Frontal cortex (tissue), 4 donors: Measurements from ENCODE around the gene HOXC11. TPM values are rescaled to one million over a fixed set of nuclear protein-coding genes. Genes with fewer than 3 reads are reported as not detected.

ENCODE experiments used
- DNase-seq, 2 donors: peaks; one replicate each; pipeline ENCODE4 v3.0.0; 2012; ENCODE audit warnings: low spot score in 2 of 2
- FAIRE-seq: peaks from 2 replicates; lab custom pipeline; 2012; peaks lifted over from hg19 to GRCh38; lab: Jason Lieb, UNC
- total RNA-seq: library from RNA; depleted of rRNA; stranded (reverse); fragments of >200 nt; gene quantifications from one replicate; pipeline ENCODE4 v1.2.3, GENCODE V29; 2014
- donor health status: control.
- donor health status: control.
- donor health status: control.

Gene HOXC11
- total RNA-seq, 1 donor from 2014 or later = not detected

DNA sequence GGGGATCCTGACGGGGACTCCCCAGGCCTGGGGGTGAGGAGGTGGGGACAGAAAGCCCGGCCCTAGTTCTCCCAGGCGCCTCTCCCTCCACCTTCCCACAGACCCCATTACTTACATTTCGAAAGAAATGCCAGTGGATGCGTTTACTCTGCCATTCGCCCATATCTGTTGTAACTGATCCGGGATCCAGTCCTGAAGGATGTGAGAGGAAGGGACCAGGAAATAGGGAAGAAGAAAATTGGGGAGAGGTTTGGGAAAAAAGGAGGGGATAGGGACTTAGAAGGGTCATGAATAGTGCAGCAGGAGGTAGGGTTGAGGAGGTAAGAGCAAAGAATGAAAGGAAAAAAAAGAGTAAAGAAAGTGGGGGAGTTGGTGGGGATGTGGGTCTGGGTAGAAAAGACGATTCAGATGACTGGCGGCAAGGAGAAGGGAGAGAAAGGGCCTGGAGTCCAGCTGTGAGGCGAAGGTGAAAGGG, 17.1 kb upstream of the HOXC11 start:
- DNase-seq (no peak), FAIRE-seq (no peak)

DNA sequence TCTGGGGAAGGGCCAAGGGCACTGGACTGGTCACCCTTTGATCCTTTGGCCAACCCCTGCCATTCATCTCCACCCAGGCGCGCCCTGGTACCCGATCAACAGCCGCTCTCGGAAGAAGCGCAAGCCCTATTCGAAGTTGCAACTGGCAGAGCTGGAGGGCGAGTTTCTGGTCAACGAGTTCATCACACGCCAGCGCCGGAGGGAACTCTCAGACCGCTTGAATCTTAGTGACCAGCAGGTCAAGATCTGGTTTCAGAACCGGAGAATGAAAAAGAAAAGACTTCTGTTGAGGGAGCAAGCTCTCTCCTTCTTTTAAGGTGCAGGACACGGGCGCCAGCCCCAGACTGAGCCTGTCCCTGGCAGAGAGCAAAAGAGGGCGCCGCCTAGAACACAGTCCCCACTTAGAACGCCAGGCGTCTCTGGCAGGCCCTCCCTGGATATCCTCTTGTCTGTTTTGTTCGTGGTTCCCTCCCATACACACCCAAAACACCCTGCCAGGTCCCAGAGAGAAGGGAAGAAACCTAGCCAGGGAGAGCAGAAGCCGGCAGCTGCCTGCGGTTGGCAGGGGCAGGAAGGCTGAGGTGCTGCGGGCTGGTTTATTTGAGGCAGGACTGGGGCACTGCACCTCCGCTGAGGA, 16.6 kb upstream of the HOXC11 start:
- DNase-seq (no peak), FAIRE-seq (no peak)

DNA sequence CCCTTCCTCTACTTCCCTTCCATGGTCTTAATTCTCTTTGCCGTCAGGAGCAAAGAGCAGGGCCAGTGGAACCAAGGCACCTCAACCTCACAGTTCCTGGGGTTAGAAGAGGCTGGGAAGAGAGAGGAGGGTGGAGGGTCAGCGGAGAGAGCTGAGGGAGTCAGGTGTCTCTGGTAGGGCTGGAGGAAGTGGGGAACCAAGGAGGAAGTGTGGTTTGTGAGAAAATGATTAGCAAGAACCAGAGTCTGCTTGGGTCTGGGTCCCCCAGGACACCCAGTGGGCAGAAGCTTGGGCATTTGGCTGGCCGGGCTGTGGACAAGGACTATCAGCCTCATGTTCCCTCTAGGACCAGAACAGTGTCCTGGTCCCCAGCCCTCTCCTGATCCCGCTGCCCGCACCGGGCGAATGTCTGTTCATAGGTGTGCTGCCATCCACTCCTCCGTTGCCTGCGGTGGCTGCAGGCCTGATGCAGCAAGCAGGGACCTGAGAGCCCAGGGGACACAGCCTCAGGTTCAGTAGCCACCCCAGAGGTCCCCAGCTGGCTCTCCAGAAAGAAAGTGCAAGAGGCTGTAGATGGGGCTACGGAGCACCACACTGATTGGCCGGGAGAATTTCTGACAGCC, 15.9 kb upstream of the HOXC11 start:
- FAIRE-seq (no peak), DNase-seq (no peak)

DNA sequence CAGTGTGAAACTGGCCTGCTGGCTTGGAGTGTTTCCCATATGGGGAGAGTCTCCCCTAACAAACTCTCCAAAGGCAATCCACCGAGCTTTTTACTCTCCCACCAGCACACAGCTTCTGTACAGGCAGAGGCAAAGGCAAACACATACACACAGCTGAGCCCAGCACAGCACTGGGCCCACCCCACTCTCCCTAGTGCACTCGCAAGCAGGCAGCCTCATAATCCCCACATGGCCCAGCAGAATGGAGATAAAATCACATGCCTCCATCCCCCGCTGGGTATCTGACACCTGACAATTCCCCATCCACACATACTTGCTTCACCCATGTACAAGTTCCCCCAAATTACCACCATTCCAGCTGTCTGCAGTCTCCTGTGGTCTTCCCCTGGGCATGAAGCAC, 14.8 kb upstream of the HOXC11 start:
- no peak for FAIRE-seq
- DNase-seq = no peak

DNA sequence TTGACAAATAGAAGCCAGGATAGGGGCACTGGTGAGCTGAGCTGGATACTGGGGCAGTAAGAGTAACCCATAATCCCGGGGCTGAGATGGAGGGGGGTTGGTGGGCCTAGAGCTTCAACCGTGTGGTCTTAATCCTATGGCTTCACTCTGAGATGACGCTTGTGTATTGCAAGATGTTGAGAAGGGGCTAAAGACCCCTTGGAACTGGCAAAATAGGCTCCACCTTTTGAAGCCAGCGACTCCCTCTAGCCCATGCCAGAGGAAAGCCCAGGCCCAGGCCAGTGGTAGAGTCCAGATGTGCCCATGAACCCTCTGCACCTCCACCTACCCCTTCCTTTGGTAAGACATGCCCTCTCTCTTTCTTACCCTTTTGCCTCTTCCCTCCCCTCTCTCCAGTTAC, 13.6 kb upstream of the HOXC11 start:
- no peak for DNase-seq
- no peak for FAIRE-seq

DNA sequence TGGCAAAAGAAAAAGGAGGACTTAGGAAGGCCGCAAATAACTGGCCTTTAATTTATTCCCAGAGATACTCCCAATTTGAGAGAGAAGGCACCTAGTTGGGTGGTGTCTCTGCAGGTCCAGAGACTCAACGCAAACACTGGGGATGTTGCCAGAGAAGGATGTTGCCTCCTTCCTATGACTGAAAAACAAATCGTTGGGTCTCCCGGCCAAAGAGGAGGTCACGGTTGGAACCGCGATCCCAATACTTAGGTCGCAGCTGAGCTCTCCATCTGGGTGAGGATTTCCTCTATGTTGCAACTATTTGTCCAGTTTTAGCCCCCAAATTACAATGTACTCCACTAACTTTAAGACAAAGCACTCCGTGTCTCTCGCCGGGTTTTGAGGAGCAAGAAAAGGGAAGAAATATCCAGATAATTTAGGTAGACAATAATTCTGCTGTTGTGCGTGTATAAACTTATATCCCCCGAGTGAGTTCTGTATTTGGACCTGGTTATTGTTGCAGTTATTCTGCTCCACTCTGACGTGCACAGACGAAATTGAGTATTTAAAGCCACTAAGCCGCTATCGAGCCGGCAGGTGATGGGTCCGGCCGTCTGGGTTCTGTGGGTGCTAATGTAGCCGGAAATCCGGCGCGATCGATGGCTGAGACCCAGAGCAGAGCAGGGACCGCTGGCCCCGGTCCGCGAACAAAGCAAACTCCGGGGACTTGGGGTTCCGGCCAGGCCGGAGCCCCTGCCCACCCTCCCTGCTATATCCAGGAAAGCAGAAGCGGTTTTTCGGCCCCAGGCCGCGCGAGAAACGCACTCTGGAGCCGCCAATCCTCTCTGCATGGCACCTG, 12.5 kb upstream of the HOXC11 start:
- FAIRE-seq = no peak
- no peak for DNase-seq

DNA sequence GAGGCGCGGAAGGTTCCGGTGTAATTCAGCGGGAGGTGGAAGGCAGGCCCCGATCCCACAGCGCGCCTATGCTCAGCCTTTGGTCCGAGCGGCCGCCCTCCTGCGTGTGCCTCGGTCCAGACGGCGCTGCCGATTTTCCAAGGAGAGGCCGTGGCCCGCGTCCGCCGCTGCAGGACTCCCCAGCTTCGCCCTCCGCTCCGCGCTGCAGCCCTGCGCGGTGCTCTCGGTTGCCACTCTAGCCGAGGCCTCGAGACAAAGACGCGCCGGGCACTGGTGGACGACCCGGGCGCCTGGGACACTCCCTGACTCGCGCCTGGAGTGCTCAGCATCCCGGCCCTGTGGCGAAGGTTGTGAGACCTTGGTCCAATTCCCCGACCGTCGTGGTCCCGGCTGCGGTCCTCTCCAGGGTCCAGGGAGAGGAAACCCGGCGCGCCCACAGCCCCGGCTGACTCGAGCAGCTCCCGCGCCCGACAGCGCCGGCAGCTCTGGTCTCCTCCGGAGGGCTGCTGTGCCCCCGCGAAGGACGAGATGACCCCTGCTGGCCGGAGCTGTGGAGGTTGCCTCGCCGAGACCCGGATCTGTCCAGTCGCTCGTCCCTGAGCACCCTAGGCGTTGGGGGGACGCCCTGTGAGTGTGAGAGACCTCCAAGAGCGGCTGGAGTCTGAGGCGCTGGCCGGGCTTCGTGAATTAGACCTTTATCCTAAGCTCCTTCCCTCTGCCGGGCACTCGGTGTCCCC, 11.7 kb upstream of the HOXC11 start:
- no peak for FAIRE-seq
- no peak for DNase-seq

DNA sequence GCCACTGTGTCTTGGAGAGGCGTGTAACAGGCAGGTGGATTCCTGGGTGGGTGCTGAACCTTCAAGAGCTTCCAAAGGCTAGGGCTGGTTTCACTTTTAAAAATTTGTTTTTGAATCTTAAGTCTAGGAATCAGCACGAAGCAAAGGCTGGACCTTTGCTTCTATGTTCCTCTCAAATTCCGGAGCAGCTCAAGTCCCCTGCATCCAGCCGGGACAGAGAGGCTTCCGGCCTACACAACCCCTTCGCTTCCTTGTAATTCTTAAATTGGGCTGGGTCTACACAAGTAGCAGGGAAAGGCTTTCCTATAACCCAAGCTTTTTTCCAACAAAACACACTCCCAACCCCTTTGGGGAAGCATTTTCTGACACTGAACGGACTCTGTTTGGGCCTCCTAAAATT, 9.9 kb upstream of the HOXC11 start:
- DNase-seq (no peak), FAIRE-seq (no peak)

DNA sequence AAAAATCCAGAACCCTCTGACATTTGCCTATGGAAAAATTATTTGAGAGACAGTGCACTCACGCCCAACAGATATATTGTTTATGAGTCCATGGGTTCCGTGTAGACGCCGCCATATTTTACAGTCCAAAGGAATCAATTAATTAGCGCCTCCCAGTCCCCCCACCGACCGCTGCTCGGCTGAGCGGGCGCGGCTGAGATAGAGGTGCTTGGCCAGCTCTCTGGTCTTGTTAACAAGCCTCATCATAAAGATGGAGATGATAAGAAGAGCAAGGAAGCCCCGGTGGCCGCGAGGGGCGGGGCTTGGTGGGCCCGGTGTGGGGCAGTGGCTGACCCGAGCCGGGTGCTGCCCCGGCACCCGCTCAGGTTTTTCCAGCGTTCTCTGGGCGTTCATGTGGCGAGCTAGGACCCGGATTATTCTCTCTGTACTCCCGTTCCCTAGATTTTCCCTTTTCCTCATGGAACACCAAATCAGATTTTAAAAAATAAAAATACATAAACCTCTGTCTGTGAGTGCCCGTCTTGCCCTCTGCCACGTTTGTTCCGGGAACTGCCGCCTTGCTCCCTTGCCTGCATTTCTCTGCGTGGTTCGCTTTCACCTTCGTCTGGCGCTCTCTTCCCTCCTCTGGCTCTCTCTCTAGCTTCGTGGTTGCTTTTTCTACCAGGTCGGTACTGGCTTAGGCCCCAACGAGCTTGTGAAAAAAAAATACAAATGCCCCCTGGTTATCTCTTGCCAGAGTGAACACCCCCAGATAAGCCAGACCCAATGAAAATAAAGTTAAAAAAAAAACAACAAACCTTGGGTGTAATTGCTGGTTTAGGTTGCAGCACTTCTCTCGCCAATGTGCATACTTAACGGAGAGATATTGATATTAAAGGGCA, 9.3 kb upstream of the HOXC11 start:
- no peak for FAIRE-seq

DNA sequence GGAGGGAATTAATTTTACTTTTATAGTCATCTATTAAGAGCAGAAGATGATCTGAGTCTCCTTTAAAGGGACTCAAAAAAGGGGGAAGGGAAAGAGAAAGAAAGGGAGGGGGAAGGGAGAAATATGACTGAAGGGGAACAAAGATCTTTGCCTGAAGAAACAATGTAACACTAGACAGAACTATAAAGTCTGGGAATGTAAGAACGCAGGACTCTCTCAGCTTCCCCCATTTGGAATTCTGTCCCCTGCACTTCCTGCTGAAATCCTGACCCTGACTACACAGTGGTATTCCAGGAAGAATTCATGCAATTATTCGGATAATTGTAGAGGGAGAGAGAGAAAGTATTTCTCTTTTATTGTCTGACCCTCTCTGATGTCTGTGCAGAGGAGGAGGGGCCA, 8.6 kb upstream of the HOXC11 start:
- DNase-seq = no peak
- FAIRE-seq = no peak

More for the DNA sequence above, 9.3 kb upstream of the HOXC11 start:
- no peak for DNase-seq

DNA sequence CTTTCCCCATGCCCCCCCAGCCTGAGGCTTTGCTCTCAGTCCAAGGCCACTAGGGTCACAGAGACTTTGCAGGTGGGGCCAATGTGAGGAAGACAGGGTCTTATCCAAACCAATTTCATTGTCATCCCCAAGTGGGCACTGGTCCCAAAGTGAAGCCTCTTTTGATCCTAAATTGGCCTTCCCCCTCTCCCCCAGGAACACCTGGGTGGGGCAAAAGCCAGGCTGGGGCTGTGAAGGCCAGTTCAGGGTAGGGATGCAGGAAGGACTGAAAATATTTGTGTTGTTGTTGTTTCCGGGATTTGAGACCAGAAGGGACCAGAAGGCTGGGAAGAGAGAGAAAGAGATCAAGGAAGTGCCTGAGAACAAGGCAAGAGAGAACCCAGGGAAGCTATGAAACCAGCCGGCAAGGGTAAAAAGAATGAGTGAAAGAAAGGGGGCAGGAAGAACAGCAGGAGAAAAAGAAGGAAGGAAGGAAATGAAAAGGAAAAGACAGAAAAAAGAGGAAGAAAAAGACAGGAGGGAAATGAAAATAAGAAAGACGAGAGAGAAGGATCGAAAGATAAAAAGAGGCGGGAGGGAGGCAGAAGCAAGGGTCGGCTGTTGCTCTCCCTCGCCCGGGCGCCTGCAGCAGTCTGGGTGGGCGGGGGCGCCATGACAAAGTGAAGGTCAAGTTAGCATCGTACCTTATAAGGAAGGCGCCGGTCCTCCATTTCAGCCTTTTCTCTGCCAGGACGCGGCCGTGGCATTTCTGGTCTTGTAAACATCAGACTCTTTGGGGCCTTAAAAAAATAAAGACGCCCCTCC, 7.4 kb upstream of the HOXC11 start:
- DNase-seq (no peak), FAIRE-seq (no peak)

DNA sequence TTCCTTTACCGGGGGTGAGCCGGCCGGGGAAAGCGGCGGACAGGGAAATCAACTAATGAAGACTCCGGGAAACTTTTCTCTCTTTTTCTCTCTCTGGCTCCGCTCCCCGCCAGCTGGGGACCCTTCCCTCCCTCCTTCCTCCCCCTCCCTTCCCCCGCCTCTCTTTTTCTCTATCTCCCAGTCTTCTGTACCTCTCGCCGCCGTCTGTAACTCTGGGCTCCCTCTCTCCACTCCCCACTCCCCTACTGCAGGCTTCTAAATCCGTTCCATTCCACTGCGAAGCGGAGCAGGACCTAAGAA, 6.9 kb upstream of the HOXC11 start:
- DNase-seq = no peak
- no peak for FAIRE-seq

DNA sequence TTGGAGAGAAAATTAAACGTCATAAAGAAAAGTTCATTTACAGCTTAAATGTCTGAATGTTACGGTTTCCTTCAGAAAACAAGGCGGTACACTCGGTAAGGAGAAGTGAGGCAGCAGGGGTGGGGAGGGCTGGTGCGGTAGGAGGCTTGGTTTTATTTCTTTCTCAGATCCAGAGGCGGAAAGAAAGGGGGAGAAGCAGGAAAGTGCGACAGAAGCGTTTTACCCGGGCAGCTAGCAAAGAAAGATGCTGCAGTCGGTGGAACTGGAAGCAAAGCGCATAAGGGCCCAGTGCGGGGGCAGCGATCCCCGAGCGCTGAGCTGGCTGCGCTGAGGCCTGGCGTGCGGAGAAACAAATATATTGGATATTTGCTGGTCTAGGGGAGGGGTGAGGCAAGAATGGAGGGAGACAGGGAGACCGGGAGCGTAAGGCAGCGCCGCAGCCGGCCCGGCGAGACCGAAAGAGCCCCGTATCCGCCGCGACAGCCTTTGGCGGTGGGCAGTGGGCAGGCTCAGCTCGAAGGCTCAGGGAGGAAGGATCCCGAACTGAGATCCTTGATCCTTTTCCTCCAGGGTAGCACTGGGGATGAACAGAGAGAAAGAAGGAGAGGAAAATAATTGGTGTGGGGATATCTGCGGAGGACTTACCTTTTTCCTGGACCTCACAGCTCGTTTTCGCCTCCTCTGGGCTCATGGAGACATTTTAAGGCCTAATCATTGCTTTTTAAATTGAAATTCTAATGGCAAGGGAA, 6.4 kb upstream of the HOXC11 start:
- FAIRE-seq = no peak
- no peak for DNase-seq

DNA sequence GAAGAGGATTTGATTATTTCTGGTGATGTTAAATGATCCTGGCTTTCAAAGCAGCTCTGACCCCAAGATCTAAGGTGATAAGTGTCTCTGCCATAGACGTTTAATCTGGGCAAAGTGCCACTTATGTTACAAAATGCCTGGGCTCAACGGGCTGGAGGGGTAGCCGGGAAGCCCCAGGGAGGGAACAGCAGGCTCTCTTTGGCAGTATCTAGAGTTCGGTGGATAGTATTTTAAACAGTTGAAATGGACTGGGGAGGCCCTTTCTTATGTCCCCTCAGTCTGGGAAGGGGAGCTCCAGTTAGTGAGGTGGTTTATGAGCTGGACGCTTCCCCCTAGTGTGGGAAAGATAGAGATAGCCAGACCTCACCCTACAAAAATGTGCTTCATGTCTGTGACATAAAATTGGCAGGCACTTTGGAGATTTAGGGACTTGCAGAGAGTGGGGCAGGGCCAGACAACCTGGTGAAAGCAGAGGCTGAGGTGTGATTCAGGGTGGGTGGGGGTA, 5.5 kb upstream of the HOXC11 start:
- DNase-seq = no peak
- no peak for FAIRE-seq

DNA sequence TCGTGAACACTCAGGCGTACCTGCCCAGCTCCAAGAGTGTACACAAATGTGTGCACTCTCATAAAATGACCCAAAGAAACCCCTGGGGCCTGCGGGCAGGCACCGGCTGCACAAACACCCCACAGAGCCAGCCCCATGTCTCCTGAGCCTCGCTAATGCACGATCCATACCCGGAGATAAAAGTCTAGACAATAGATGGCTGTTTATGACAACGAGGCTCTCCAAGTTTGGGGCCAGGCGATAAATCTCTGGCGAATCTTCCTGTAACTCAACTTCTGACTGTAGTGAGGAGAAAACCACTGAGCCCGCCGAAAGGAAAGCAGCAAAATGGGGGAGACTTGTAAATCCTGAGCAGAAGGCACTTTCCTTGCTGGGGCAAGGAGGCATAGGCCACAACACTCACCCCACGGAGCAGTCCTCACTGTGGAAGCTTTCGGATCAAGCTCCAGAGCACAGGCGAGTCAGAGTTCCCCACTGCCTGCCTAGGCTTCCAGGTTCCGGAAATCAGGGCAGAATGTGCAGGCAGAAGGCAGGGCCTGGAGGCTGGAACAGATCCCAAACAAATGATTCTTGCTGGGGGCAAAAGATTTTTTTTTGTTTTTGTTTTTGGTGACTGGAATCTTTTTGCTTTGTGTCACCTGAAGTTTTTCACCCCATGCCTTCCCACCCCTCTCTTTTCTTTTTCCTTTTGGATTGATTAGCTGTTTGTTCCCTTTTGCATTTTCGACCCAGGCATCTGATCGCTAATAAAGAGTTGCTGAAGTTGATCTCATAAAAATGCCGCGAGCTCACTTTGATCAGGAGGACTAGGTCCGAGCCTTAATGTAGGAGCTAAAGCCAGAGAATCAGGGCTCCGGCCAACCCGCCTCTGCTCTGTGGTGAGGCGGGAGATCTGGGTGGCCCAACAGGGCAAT, 4.5 kb upstream of the HOXC11 start:
- DNase-seq = no peak
- FAIRE-seq = no peak

DNA sequence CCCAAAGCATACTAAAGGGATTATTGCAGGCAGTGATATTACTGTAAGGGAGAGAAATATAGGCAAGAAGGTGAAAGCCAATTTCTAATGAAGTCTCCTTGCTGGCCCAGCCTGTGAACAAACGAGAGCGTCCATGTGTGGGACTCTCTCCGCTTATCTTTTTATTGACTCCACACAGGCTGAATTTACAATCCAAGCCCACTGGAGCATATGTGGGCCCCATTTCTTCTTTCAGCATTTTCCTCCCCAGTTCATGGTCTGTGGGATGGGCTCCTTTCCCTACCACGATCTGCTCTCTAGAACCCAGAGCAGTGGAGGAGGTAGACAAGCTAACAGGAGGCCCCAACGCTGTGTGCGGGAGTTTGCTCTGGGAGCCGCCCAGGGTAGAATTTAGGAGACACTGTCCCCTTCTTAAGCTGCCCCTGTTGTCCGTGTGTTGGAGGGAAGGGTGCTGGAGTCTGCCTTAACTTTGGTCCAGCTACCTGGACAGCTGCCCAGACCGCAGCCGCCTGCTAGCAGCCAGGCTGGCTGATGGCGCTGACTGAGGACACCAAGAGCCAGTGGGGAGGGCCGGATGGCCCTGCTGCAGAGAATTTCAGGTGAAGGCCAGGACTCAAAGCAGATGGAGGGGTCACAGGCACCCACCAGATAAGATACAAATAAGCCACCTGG, 3.2 kb upstream of the HOXC11 start:
- DNase-seq (no peak), FAIRE-seq (no peak)
